Omental fat pad (tissue), 4 donors: Measurements from ENCODE around the gene RIN1. TPM values are rescaled to one million over a fixed set of nuclear protein-coding genes. Genes with fewer than 3 reads are reported as not detected.

ENCODE experiments used
- ATAC-seq: fragments of 150-250 bp; one replicate; pipeline ENCODE4 v1.9.1; 2016; ENCODE audit warnings: mild to moderate bottlenecking, moderate library complexity; ENCODE audit not compliant: low FRiP score
- DNase-seq: peaks from one replicate; pipeline ENCODE4 v3.0.0-alpha.2; 2019; ENCODE audit warnings: low spot score
- total RNA-seq, 4 donors: library from RNA; depleted of rRNA; stranded (reverse); fragments of >200 nt; gene quantifications; one replicate each; pipeline ENCODE4 v1.1.0, GENCODE V29; 2016
- TF ChIP-seq, protein P1 (sequence below), 3 donors: fragments of 450-650 bp; IDR thresholded peaks; one replicate each; pipeline ENCODE4 v1.5.1; 2016 to 2017; ENCODE audit warnings: antibody characterized with exemption in 3 of 3, mild to moderate bottlenecking in 3 of 3, moderate library complexity in 2 of 3

RIN1 gene
- total RNA-seq, 4 donors from 2014 or later = 2.9 to 34.6 (median 3.6) TPM

DNA sequence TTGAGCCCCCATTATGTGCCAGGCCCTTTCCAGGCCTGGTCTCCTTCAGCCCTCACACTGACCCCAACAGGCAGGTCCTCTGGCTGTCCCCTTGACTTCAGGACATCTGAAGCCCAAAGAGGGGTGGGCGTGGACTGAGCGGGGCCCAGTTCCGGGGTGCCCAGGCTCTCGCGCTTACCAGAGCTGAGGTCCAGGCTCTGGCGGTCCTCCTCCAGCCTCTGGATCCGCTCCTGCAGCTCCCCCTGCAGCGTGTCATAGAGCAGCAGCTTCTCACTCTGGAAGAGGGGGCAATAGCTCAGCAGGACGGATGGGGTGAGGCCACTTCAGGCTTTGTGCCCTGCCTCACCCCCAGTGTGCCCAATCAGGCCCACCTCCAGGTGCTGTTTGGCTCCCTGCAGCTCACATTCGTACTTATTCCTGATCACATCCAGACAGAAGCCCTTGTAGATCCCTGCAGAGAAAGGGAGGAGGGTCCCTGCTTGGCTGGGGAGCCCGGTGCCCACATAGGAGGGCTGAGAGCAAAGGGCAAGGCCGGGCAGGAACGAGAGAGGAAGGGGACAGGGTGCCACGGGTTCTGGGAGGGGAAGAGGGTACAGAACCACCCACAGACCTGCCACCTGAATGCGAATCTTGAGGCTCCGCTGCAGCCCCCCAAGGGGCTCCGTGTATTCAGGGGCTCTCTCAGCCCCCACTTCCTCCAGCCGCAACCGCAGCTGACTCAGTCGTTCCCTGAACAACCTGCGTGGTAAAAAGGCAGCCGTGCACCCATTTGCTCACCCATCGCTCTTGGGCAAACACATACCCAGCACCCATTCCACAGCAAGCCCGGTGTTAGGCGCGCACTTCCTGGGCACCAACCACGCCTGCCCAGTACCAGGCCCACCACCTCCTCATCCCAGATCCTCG is 4.6 kb upstream of the RIN1 start:
- ATAC-seq (no peak), DNase-seq (no peak)
- TF ChIP-seq, protein P1, sequence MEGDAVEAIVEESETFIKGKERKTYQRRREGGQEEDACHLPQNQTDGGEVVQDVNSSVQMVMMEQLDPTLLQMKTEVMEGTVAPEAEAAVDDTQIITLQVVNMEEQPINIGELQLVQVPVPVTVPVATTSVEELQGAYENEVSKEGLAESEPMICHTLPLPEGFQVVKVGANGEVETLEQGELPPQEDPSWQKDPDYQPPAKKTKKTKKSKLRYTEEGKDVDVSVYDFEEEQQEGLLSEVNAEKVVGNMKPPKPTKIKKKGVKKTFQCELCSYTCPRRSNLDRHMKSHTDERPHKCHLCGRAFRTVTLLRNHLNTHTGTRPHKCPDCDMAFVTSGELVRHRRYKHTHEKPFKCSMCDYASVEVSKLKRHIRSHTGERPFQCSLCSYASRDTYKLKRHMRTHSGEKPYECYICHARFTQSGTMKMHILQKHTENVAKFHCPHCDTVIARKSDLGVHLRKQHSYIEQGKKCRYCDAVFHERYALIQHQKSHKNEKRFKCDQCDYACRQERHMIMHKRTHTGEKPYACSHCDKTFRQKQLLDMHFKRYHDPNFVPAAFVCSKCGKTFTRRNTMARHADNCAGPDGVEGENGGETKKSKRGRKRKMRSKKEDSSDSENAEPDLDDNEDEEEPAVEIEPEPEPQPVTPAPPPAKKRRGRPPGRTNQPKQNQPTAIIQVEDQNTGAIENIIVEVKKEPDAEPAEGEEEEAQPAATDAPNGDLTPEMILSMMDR (IDR thresholded peaks at IDR 0.05) = no peak

DNA sequence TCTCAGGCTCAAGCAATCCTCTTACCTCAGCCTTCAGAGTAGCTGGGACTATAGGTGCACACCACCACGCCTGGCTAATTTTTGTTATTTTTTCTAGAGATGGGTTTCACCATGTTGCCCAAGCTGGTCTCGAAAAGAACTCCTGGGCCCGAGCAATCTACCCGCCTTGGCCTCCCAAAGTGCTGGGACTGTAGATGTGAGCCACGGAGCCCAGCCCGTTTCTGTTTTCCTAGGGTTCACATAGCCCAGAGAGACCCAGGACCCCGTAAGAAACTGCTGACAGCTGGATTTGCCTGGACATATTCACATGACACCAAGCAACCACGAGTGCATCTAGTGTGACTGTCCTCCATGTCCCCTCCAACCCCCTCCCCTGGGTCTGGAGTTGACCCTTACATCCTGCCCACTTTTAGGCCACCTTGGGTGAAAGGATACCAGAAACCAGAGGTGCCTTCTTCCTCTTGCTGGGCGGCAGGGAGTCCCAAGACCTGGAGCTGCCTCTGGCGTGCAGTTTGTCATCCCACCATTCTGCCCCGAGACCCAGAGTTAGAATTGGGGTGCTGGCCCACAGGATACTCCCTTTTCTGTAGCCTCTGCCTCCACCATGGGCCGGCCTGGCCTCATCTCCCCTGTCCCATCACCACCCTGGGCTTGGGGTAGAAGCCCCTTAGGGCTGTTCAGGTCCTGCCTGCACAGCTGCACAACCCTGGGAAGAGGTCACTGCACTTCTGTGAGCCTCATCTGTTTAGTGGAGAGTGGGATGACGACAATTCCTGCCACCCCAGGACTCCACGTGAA is 3.7 kb upstream of the RIN1 start:
- TF ChIP-seq, protein P1 (IDR thresholded peaks at IDR 0.05) = no peak
- ATAC-seq = no peak
- DNase-seq = no peak

DNA sequence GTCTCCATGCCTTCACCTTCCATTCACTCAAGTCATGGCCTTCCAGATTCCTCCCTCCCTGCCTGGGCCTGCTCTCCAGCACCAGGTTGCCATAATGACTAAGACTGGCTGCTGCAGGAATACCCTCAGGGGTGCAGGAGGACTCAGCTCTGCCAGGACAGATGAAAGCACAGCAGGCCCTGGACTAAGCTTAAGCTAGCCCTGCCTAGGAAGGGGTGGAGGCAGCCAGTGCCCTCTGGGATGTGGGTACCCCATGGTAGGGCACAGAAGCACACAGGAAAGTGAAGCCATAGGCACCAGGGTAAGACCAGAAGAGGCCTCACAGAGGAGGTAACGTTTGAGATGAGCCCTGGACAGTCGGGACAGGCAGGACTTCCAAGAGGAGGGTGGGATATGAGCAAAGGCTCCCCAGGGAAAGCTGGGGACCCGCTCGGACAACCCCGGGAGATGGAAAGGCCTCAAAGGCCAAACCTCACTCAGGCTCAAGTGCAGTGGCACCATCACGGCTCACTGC is 3.0 kb upstream of the RIN1 start:
- ATAC-seq = no peak
- DNase-seq = no peak
- TF ChIP-seq, protein P1 (IDR thresholded peaks at IDR 0.05) = no peak

DNA sequence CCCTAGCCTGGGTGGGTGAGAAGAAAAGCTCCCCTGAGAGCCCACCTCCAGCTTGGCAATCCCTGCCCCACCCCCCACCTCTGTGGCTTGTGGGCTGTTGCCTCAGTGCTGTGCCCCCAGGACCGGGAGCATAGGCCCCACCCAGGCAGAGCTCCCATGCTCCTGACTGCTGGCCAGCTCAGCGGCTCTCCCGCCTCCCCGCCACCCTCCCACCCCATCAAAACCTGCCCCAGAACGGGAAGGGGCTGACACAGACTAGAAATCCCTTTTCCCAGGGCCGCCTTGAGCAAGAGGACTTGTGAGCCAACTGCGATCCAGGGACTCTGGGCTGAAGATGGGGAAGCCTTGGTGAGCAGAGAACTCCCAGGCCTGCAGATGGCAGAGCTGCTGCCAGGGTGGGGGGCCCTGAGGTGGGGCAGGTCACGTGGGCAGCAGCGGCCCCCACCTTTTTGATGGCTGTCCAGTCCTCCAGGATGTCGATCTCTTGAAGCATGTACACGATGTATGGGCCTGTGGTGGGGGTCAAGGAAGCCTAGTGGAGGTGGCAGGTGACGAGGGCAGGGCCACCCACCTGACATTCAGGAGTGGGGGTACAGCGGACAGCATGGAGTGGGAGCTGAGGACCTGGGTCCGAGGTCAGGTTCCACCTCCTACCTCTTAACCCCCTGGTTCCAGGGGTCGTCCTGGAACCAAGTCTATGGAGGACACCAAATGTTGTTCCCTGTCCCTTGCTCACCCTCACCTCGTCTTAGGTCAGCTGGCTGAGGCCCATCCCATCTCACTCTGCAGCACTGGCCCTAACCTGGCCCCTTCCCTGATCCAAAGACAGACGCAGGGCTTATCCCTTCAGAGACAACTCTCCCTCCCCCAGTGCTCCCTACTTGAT is 2.3 kb upstream of the RIN1 start:
- ATAC-seq (no peak), DNase-seq (no peak)
- TF ChIP-seq, protein P1 (IDR thresholded peaks at IDR 0.05) = no peak

DNA sequence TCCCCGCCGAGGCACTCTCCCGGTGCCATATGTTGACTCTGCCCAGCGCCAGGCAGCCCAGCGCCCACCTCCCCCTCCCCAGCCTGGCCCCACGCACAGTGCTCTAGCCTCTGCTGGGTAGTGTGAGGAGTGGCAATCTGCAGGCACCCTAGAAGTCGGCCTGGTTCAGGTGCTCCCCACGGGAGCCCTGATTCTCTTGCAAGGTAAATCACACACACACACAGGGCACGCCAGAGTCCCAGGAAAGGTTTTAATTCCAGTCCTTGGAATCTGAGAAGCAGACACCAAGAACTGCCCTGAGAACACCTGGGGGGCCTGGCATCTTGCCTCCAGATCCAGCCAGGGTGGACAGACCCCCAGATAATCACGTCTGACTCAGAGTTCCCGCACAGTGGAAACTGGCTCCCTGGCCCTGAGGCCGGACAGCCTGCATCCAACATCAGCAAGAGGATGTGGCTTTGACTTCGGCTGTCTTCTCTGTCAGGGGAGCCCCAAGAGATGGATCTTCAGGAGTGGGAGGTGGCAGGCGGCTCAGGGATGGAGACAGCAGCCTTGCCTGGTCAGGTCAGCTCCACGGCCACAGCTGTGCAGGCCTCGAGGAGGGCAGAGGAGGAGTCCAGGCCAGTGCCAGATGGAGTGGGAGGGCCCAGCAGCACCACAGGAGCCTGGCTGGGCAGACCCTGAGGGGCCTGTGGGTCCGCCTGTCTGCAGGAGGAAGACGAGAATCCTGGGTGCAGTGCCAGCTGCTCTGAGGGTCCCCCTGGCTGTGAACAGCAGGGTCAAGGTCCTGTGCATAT is 1.1 kb upstream of the RIN1 start:
- TF ChIP-seq, protein P1 (IDR thresholded peaks at IDR 0.05) = no peak
- ATAC-seq = no peak
- DNase-seq = no peak
